AG04450 (cell line): ENCODE data around the gene CCNI. TPM values are rescaled to one million over a fixed set of nuclear protein-coding genes. Genes with fewer than 3 reads are reported as not detected.

Experiments
- CTCF ChIA-PET: fragments of 300-600, 350-600 bp; formaldehyde crosslinking; extraction: SDS; loops from one replicate; lab custom pipeline; 2022; ENCODE audit warnings: antibody characterized with exemption, inconsistent platforms; lab: Charles Lee
- POLR2A ChIA-PET: fragments of 350-600 bp; formaldehyde crosslinking; extraction: SDS; loops from one replicate; lab custom pipeline; 2021; ENCODE audit warnings: antibody characterized with exemption, inconsistent platforms; lab: Yijun Ruan, JAX
- DNase-seq: peaks from one replicate; pipeline ENCODE4 v3.0.0-alpha.2; 2011; ENCODE audit warnings: low read depth, low spot score
- H3K27ac ChIP-seq: one replicate; pipeline ENCODE4 v1.5.1; 2012; ENCODE audit warnings: low read depth, low read length, control low read depth
- H3K27me3 ChIP-seq: one replicate; pipeline ENCODE4 v1.6.0; 2012; ENCODE audit warnings: low read length; ENCODE audit not compliant: control insufficient read depth, insufficient read depth
- H3K4me3 ChIP-seq: 2 replicates; pipeline ENCODE4 v1.5.1; 2011; ENCODE audit warnings: mild to moderate bottlenecking, low read depth, low read length, control low read depth
- H3K9me3 ChIP-seq: 2 replicates; pipeline ENCODE4 v1.5.1; 2012; ENCODE audit warnings: low read length; ENCODE audit not compliant: control insufficient read depth, insufficient read depth
- polyA plus RNA-seq: library from polyadenylated mRNA; depleted of rRNA; stranded (reverse); fragments of >200 nt; gene quantifications from 2 replicates; pipeline ENCODE4 v1.2.3, GENCODE V29; 2011; rRNA removed
- TF ChIP-seq, protein P1 (sequence below): IDR thresholded peaks from 2 replicates; pipeline ENCODE4 v1.5.1; 2011; ENCODE audit warnings: low read depth, low read length, control low read depth, inconsistent platforms

Gene CCNI
- polyA plus RNA-seq, 1 experiment, result 226 TPM

DNA sequence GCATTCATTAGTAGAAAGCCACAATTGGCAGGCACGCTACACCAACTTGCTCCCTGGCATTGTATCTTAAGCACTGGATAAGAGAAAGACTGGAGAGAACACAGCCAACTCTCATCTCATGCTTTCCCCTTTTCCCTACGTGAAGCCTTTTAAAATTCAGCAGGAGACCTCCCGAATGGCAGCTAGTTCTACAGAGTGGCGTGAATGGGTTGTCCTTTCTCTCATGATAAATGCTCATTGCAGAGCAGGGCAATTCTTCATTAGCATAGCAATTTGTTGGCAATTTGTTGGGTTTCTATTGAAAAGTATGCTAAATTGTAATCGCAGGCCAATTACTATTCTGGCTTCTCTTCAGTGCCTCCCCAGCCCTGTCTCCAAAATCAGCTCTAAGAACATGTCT, 78.3 kb downstream of the CCNI start:
- DNase-seq, result no peak
- Histone ChIP-seq H3K27ac (no peak overlapping the region), H3K27me3 (no peaks in the 10 kb centered on the region), H3K9me3 (peaks cover 3% of the 10 kb centered on the region; the same call in 1 of the 2 replicates), H3K4me3 (no peak overlapping the region)
- POLR2A ChIA-PET, result no interaction called here
- TF ChIP-seq, protein P1, sequence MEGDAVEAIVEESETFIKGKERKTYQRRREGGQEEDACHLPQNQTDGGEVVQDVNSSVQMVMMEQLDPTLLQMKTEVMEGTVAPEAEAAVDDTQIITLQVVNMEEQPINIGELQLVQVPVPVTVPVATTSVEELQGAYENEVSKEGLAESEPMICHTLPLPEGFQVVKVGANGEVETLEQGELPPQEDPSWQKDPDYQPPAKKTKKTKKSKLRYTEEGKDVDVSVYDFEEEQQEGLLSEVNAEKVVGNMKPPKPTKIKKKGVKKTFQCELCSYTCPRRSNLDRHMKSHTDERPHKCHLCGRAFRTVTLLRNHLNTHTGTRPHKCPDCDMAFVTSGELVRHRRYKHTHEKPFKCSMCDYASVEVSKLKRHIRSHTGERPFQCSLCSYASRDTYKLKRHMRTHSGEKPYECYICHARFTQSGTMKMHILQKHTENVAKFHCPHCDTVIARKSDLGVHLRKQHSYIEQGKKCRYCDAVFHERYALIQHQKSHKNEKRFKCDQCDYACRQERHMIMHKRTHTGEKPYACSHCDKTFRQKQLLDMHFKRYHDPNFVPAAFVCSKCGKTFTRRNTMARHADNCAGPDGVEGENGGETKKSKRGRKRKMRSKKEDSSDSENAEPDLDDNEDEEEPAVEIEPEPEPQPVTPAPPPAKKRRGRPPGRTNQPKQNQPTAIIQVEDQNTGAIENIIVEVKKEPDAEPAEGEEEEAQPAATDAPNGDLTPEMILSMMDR, result no peak
- CTCF ChIA-PET, result no interaction called here

Other genes starting within 250 kb of the CCNI start
- gene SOWAHB, start 177.8 kb downstream of the CCNI start, polyA plus RNA-seq, result not detected in 2 replicates
- 598 and 728 TPM in 2 replicates for gene SEPTIN11, start 126.2 kb downstream of the CCNI start, polyA plus RNA-seq
- 28.9 and 42.3 TPM in 2 replicates for gene CCNG2, start 81.2 kb upstream of the CCNI start, polyA plus RNA-seq